Daoy (cell line): ENCODE measurements around the gene GPSM1. TPM values are rescaled to one million over a fixed set of nuclear protein-coding genes. Genes with fewer than 3 reads are reported as not detected.
"Not testable (repeated sequence)": the region's sequence is repeated elsewhere in the genome, so short reads cannot be mapped to it uniquely, and the experiment has no call there.

Experiments used
- DNase-seq: peaks from one replicate; pipeline ENCODE4 v3.0.0-alpha.2; 2015; ENCODE audit warnings: low read depth
- total RNA-seq: library from RNA; depleted of rRNA; stranded (reverse); fragments of >200 nt; shearing (Covaris generic); gene quantifications from 2 replicates; pipeline ENCODE4 v1.2.3, GENCODE V29; 2014

GPSM1 gene
- total RNA-seq, 1 experiment from 2014 or later, result 23.4 TPM

GRCh38 chr9:136343884-136344269 is 16.5 kb downstream of the GPSM1 start:
- no peak for DNase-seq

GRCh38 chr9:136344544-136345280 is 17.4 kb downstream of the GPSM1 start:
- DNase-seq, result no peak

GRCh38 chr9:136345281-136346156 is 18.2 kb downstream of the GPSM1 start:
- no peak for DNase-seq

- no peak for DNase-seq
Observed at GRCh38 chr9:136346157-136346481, 18.8 kb downstream of the GPSM1 start.

- DNase-seq, result no peak
Observed at GRCh38 chr9:136346927-136347465, 19.7 kb downstream of the GPSM1 start.

GRCh38 chr9:136347472-136348256 is 20.3 kb downstream of the GPSM1 start:
- DNase-seq, result no peak

GRCh38 chr9:136348691-136349090 is 21.4 kb downstream of the GPSM1 start:
- DNase-seq, result no peak

GRCh38 chr9:136349546-136349945 is 22.2 kb downstream of the GPSM1 start:
- no peak for DNase-seq

GRCh38 chr9:136351252-136351800 is 24.0 kb downstream of the GPSM1 start:
- no peak for DNase-seq

GRCh38 chr9:136351868-136352267 is 24.5 kb downstream of the GPSM1 start:
- not testable (repeated sequence) for DNase-seq

- no peak for DNase-seq
Observed at GRCh38 chr9:136352682-136353081, 25.3 kb downstream of the GPSM1 start.

- no peak for DNase-seq
Observed at GRCh38 chr9:136353088-136353487, 25.7 kb downstream of the GPSM1 start.

GRCh38 chr9:136353757-136354488 is 26.6 kb downstream of the GPSM1 start:
- no peak for DNase-seq

- peak; percentile 59 for DNase-seq
Observed at GRCh38 chr9:136354592-136355085, 27.3 kb downstream of the GPSM1 start.

- DNase-seq, result no peak
Observed at GRCh38 chr9:136355616-136356557, 28.5 kb downstream of the GPSM1 start.

GRCh38 chr9:136357202-136357725 is 29.9 kb downstream of the GPSM1 start:
- DNase-seq, result no peak

- DNase-seq, result no peak
Observed at GRCh38 chr9:136358016-136358415, 30.7 kb downstream of the GPSM1 start.

GRCh38 chr9:136358888-136359287 is 31.5 kb downstream of the GPSM1 start:
- no peak for DNase-seq
